HG03159 (cell line): ENCODE data around the gene CFAP20.

Source experiments
- ATAC-seq: cut with Tn5 transposase; IDR thresholded peaks from one replicate; pipeline ENCODE4 v1.9.1; 2021; ENCODE audit warnings: mild to moderate bottlenecking, moderate library complexity; ENCODE audit not compliant: unreplicated experiment

CFAP20 gene

GRCh38 chr16:58125041-58125440 is 4.1 kb downstream of the CFAP20 start:
- ATAC-seq: no peak

- ATAC-seq: no peak
Observed at GRCh38 chr16:58124601-58124915, 4.6 kb downstream of the CFAP20 start.

GRCh38 chr16:58123896-58124600 is 5.1 kb downstream of the CFAP20 start:
- ATAC-seq: no peak

GRCh38 chr16:58121132-58121531 is 8.0 kb downstream of the CFAP20 start:
- ATAC-seq: no peak

DNA sequence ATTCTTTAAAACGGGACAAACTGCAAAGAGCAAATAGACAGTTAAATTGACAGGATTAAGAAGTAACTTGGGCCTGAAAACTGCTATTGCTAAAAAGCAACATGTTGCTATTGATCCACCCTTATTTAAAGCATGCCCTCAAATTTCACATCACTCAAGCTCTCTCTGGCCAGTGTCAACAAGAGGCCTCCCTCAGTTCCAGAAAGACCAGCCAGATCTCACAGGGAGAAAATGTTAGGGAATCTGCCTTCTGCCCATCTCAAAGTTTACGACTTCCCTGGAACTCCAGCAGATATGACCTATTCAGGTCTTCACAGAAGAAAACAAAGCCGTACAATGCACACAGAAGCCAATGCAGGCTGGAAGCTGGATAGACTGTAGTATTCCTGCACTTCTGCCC is 8.9 kb downstream of the CFAP20 start:
- no peak for ATAC-seq

- ATAC-seq: no peak
Observed at GRCh38 chr16:58119509-58119845, 9.7 kb downstream of the CFAP20 start.

GRCh38 chr16:58118801-58119508 is 10.2 kb downstream of the CFAP20 start:
- ATAC-seq: no peak

- ATAC-seq: no peak
Observed at GRCh38 chr16:58116529-58116928, 12.7 kb downstream of the CFAP20 start.

DNA sequence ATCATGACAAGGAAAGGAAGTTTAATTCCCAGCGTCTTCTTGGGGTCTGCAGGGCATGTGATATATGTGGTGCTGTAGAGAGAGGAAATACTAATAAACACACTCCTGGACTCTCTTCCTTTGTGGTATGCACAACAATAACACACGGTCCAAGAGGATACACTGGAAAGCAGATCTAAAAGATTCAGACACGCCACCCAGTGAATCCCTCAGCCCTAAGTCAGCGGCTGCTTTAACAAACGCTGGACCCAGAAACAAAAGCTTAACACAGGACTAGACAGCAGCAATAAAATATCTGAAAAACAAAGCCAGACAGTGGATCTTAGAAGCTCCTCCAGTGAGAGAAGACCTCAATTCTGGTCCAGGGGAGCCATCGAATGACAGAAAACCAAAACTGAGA is 13.1 kb downstream of the CFAP20 start:
- ATAC-seq: no peak

GRCh38 chr16:58114827-58115825 is 14.1 kb downstream of the CFAP20 start:
- ATAC-seq: no peak

GRCh38 chr16:58111302-58111627 is 17.9 kb downstream of the CFAP20 start:
- no peak for ATAC-seq

GRCh38 chr16:58110571-58111301 is 18.4 kb downstream of the CFAP20 start:
- ATAC-seq: no peak

GRCh38 chr16:58109881-58110280 is 19.3 kb downstream of the CFAP20 start:
- ATAC-seq: no peak

DNA sequence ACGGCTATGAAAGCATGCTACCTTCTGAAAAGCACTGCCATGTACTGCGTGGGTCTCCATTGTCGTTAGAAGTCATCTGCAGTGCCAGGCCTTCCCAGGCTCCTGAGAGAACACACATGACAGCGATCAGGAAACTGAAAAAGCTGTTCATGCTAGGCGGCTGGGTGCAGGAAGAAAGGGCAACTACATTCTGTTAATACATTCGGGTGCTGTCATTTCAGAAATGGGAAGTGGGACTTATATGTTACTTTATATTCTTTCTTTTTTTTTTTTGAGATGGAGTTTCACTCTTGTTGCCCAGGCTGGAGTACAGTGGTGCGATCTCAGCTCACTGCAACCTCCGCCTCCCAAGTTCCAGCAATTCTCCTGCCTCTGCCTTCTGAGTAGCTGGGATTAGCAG is 19.9 kb downstream of the CFAP20 start:
- no peak for ATAC-seq

DNA sequence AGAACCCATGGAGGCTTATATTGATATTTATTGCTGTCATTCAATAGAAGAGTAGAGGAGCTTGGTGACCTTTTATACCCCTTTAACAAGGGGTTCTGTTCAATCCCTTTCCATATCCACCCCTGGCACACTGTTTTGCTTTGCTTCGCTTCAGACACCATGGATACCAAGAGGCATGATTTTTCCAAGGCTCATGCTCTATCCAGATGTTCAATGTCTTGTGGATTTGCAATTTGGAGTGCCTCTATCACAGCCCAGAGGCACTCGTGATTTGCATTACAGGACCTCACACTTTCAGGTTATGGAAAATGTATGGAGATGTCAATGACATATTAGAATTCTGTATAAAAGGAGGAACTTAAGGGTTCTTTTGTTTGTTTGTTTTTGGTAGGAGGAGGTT is 21.5 kb downstream of the CFAP20 start:
- ATAC-seq: no peak

DNA sequence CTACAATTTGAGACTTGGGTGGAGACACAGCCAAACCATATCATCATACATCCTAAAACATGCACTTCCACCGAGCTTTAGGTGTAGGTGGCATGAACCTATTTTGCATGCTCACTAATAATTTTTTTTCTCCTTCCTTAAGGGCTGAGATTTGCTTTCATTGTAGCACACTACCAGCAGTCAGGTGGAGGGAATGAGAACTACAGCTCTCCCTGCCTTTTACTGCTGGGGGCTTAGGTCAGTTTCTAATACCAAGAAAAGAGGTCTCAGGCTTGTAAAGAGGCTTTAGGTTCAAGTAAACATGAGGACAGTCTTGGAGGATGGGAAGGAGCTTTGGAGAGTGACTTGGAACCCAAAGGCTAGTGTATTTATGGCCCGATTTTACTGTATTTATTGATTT is 22.0 kb downstream of the CFAP20 start:
- no peak for ATAC-seq

GRCh38 chr16:58105631-58106030 is 23.6 kb downstream of the CFAP20 start:
- ATAC-seq: no peak

DNA sequence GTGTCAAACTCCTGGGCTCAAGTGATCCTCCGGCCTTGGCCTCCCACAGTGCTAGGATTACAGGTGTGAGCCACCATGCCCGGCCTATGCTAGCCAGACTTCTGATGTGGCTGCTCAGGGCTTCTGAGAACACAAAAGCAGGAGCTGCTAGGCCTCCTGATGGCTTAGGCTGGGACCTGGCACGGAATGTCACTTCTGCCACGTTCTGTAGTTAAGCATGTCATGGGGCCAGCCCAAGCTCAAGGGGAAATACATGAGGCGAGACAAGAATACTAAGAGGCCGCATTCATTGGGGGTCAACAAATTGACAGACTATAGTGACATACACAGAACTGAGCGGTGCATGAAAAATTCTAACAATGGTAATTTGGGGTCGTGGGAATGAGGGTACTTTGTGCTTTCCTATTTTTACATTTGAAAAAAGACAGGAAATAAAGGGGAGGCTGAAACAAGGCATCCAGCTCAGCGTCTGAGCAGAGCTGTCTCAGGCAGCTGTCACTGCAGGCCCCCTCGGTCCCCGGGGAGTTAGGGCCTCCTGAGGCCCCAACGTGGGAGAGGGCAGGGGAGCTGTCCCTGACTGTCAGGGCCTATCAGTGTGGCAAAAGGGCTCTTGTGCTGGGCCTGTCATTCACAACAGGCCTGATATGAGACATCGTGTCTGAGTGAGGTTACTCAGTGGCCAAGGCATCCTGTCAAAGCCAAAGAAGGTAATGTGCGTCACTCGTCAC is 26.4 kb downstream of the CFAP20 start:
- ATAC-seq: peak; percentile 53

DNA sequence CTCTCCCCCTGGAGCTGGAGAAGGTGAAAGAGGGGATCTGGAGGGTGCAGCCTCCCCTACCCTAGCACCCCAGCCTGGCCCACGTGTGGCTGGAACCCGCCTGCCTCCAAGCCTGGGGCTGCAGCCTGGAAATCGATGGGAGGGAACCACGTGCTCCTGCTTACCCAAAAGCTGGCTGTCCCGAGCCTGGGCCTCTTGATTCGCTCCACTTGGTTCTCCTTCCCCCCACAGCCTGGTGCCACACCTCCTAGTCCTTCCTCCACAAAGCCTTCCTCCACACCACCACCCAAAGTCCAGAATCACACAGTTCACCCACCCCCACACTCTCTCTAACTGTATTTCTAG is 29.3 kb downstream of the CFAP20 start:
- no peak for ATAC-seq

GRCh38 chr16:58099097-58099955 is 29.9 kb downstream of the CFAP20 start:
- no peak for ATAC-seq
